AG09319 (cell line): Measurements from ENCODE around the gene FITM2.
"Not testable (repeated sequence)": the region's sequence is repeated elsewhere in the genome, so short reads cannot be mapped to it uniquely, and the experiment has no call there.

ENCODE experiments used
- DNase-seq: peaks from one replicate; pipeline ENCODE4 v3.0.0-alpha.2; 2010; ENCODE audit warnings: low read depth; ENCODE audit errors: extremely low read depth
- TF ChIP-seq, protein P1 (sequence below): IDR thresholded peaks from 2 replicates; pipeline ENCODE4 v1.5.1; 2011; ENCODE audit warnings: low read depth, mild to moderate bottlenecking, inconsistent platforms, low read length, moderate library complexity

The FITM2 gene

DNA sequence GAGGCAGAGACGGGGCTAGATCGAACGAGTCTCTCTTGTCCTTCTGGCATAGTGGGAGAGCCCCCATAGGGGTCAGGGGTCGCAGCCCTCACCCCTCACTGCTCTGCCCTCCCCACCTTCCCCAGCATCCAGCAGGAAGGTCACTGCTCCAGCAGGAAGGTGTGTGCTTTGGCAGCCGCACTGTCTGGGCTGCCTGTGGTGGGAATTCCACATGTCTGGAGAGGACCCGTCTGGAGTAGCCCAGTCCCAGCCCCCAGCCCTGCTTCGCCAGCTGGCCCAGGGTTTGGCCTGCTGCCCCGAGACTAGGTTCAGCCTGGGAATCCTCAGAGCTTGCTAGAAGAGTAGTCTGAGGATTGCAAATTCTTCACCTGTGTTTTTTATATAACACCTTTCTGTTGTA is 23.3 kb upstream of the FITM2 start:
- TF ChIP-seq, protein P1, sequence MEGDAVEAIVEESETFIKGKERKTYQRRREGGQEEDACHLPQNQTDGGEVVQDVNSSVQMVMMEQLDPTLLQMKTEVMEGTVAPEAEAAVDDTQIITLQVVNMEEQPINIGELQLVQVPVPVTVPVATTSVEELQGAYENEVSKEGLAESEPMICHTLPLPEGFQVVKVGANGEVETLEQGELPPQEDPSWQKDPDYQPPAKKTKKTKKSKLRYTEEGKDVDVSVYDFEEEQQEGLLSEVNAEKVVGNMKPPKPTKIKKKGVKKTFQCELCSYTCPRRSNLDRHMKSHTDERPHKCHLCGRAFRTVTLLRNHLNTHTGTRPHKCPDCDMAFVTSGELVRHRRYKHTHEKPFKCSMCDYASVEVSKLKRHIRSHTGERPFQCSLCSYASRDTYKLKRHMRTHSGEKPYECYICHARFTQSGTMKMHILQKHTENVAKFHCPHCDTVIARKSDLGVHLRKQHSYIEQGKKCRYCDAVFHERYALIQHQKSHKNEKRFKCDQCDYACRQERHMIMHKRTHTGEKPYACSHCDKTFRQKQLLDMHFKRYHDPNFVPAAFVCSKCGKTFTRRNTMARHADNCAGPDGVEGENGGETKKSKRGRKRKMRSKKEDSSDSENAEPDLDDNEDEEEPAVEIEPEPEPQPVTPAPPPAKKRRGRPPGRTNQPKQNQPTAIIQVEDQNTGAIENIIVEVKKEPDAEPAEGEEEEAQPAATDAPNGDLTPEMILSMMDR: no peak
- DNase-seq: no peak

DNA sequence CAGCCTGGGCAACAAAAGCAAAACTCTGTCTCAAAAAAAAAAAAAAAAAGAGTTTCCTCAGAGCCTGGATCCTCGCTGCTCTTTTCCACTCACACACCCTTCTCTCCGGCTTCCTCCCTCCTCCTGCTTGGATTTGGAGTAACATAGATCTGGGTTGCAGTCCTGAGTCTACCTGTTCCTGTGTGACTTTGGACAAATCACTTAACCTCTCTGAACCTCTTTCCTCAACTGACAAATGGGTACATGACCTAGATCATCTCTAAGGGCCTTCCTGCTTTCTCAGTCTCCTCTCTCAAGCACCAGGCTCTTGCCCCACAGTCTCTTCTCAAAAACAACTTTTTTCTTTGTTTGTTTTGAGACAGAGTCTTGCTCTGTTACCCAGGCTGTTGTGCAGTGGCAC is 20.2 kb upstream of the FITM2 start:
- no peak for DNase-seq
- TF ChIP-seq, protein P1: no peak

- TF ChIP-seq, protein P1: no peak
- no peak for DNase-seq
These were observed 17.4 kb upstream of the FITM2 start for GRCh38 chr20:44328428-44328827.

- DNase-seq: not testable (repeated sequence)
These were observed 16.7 kb upstream of the FITM2 start for GRCh38 chr20:44327748-44328147.

DNA sequence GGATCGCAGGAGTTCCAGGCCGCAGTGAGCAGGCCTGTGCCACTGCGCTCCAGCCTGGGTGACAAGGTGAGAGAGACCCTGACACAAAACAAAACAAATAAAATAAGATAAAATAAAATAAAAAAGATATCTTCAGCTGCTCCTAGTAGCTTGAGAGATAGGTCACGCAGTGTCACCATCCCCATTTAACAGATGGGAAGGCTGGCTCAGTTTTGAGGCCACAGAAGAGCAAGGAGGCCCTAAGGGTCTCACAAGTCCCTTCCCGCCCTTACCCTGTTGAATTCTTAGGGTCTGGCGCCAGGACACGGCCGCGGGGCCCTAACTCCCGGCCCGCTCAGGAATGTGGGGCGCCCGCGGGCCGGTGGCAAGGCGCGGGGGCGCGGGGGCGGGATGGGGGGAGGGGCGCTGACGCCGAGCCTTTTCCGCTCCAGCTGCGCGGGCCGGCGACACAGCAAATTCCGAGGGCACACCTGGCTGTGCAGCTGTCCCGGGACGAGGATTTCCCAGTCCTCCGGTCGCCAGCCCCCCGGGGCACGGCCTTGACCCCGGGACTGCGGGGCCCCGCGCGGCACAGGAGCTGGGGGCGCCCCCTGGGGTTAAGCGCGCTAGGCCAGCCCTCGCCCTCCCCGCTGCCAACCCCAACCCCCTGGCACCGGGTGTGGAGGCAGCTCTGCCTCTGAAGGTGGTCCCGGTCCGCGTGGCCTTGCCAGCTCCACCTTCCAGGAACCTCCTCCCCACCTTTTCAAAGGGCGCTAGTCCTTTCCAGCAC is 15.6 kb upstream of the FITM2 start:
- DNase-seq: no peak
- TF ChIP-seq, protein P1: no peak; the same call in 1 of the 2 replicates

DNA sequence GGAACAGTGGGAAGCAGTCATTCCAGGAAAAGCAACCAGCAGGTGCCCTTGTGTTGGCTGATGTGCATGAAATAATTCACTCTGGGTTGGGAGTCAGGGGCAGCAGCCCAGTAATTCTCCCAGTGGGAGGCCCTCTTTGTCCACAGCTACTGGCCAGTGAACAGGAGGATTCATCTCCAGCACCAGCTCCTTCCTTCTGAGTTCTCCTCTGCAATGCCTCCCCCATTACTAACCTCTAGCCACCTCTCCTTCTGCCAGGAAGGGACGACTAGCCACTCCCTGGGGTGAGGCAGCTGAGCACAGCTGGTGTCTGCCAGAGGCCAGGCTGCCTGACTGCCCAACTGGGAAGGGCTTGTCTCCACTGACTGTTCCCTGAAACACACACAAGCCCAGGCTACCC is 13.3 kb upstream of the FITM2 start:
- no peak for DNase-seq
- TF ChIP-seq, protein P1: no peak

- TF ChIP-seq, protein P1: no peak
- DNase-seq: no peak
These were observed 8.9 kb upstream of the FITM2 start for GRCh38 chr20:44319839-44320422.
